ENCODE data around the gene MYADML2.
A peak's percentile ranks its signal among the peaks of the same experiment; 100 is the strongest.

Gene MYADML2

GRCh38 chr17:81911277-81911961, 35.6 kb downstream of the MYADML2 start, which contains the start of gene PCYT2:
PCYT2 (minus strand) TSS chr17:81911399; CDS start chr17:81911355, 44 bp downstream.
- DNase-seq (ENCODE audit: low read depth) = peak; percentile 71

- DNase-seq (ENCODE audit: low read depth) = no peak
Measured at GRCh38 chr17:81910840-81911276, 36.2 kb downstream of the MYADML2 start.

GRCh38 chr17:81909966-81910839, 36.8 kb downstream of the MYADML2 start:
- no peak for DNase-seq (ENCODE audit: low read depth)

- DNase-seq (ENCODE audit: low read depth) = no peak
Measured at GRCh38 chr17:81909231-81909630, 37.8 kb downstream of the MYADML2 start.

GRCh38 chr17:81908793-81909192, 38.2 kb downstream of the MYADML2 start:
- DNase-seq (ENCODE audit: low read depth) = no peak

GRCh38 chr17:81907219-81908145, 39.6 kb downstream of the MYADML2 start:
- DNase-seq (ENCODE audit: low read depth) = no peak

- no peak for DNase-seq (ENCODE audit: low read depth)
Measured at GRCh38 chr17:81906476-81907218, 40.4 kb downstream of the MYADML2 start.

- DNase-seq (ENCODE audit: low read depth) = no peak
Measured at GRCh38 chr17:81905993-81906392, 41.0 kb downstream of the MYADML2 start.

GRCh38 chr17:81905424-81905875, 41.6 kb downstream of the MYADML2 start:
- no peak for DNase-seq (ENCODE audit: low read depth)

- DNase-seq (ENCODE audit: low read depth) = no peak
Measured at GRCh38 chr17:81904600-81905423, 42.2 kb downstream of the MYADML2 start.

- DNase-seq (ENCODE audit: low read depth) = no peak
Measured at GRCh38 chr17:81903896-81904599, 43.0 kb downstream of the MYADML2 start.

- DNase-seq (ENCODE audit: low read depth) = no peak
Measured at GRCh38 chr17:81903415-81903831, 43.6 kb downstream of the MYADML2 start.

- no peak for DNase-seq (ENCODE audit: low read depth)
Measured at GRCh38 chr17:81902653-81903414, 44.2 kb downstream of the MYADML2 start.

GRCh38 chr17:81902023-81902652, 44.9 kb downstream of the MYADML2 start, which contains the start of gene NPB:
NPB (plus strand) TSS chr17:81902238; CDS start chr17:81902278, 40 bp downstream.
- no peak for DNase-seq (ENCODE audit: low read depth)

- DNase-seq (ENCODE audit: low read depth) = no peak
Measured at GRCh38 chr17:81901167-81902022, 45.6 kb downstream of the MYADML2 start.

GRCh38 chr17:81900181-81900820, 46.7 kb downstream of the MYADML2 start:
- no peak for DNase-seq (ENCODE audit: low read depth)

All from CMK (cell line).